Peyer's patch (tissue), 4 donors: ENCODE data around the gene BRAF. TPM values are rescaled to one million over a fixed set of nuclear protein-coding genes. Genes with fewer than 3 reads are reported as not detected.

Experiments used
- DNase-seq, 3 donors: peaks; one replicate each; pipeline ENCODE4 v3.0.0-alpha.2; 2017 to 2019
- H3K27ac ChIP-seq, 4 donors: fragments of 200-600 bp; sonication (generic); one replicate each; pipeline ENCODE4 v1.5.1; 2016 to 2019
- H3K27me3 ChIP-seq, 2 donors: fragments of 200-600 bp; sonication (generic); one replicate each; pipeline ENCODE4 v1.5.1; 2019
- H3K36me3 ChIP-seq, 3 donors: fragments of 200-600 bp; sonication (generic); one replicate each; pipeline ENCODE4 v1.5.1; 2016 to 2019
- H3K4me1 ChIP-seq, 4 donors: fragments of 200-600 bp; sonication (generic); one replicate each; pipeline ENCODE4 v1.5.1; 2016 to 2019
- H3K4me3 ChIP-seq, 4 donors: fragments of 200-600 bp; sonication (generic); 1 replicate in 3 of 4; 2 replicates in 1 of 4; pipeline ENCODE4 v1.5.1; 2016 to 2019; ENCODE audit warnings: mild to moderate bottlenecking in 1 of 4
- H3K9me3 ChIP-seq, 4 donors: fragments of 200-600 bp; sonication (generic); one replicate each; pipeline ENCODE4 v1.5.1; 2016 to 2019; ENCODE audit warnings: mild to moderate bottlenecking in 1 of 4
- POLR2A ChIP-seq, 2 donors: fragments of 450-650 bp; IDR thresholded peaks; one replicate each; pipeline ENCODE4 v1.5.1; 2017; ENCODE audit warnings: antibody characterized with exemption in 2 of 2, mild to moderate bottlenecking in 2 of 2, moderate library complexity in 2 of 2
- total RNA-seq, 4 donors: library from RNA; depleted of rRNA; stranded (reverse); fragments of >200 nt; gene quantifications; one replicate each; pipeline ENCODE4 v1.1.0, GENCODE V29; 2016
- TF ChIP-seq, protein P1 (sequence below), 6 experiments: fragments of 450-650 bp in 4 of 6; fragments of 200-600 bp in 2 of 6; sonication (generic) in 1 of 6; IDR thresholded peaks; one replicate each; pipeline ENCODE4 v1.5.1; 2017 to 2019; ENCODE audit warnings: antibody characterized with exemption in 6 of 6, mild to moderate bottlenecking in 3 of 6, moderate library complexity in 1 of 6

Gene BRAF
- 10 to 100 TPM; 26.3 to 97.4 (median 47.6) TPM for total RNA-seq

DNA sequence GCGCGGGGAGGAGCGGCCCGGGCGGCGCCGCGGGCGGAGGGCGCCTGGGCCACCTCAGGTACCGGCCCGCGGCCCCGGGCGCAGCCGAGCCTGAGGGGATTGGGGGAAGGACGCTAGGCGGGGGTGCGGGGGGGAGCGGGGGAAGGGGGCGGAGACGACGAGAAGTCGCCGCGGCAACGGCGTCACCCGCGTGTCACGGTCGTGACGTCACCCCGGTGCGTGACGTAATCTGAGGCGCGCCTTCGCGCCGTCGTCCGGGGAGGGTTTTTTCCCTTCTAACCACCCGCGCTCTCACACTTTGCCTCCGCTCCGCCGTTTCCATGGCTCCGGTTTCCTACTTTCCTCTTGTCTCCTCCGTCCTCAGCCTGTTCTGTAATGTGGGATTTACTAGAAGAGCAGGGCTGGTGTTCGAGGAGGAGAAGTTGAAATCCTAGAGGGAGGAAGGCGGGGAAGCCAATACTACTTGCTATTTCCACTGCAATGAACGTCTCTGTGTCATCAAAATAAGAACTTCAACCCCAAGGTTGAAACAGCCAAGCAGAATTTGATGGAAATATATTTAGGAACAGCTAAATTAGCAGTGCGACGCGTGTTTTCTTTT is at the start of gene BRAF:
BRAF (minus strand) TSS at position 109 of the 601 bp plus-strand sequence. CDS start 226 bp downstream, outside the sequence.
- TF ChIP-seq, protein P1, sequence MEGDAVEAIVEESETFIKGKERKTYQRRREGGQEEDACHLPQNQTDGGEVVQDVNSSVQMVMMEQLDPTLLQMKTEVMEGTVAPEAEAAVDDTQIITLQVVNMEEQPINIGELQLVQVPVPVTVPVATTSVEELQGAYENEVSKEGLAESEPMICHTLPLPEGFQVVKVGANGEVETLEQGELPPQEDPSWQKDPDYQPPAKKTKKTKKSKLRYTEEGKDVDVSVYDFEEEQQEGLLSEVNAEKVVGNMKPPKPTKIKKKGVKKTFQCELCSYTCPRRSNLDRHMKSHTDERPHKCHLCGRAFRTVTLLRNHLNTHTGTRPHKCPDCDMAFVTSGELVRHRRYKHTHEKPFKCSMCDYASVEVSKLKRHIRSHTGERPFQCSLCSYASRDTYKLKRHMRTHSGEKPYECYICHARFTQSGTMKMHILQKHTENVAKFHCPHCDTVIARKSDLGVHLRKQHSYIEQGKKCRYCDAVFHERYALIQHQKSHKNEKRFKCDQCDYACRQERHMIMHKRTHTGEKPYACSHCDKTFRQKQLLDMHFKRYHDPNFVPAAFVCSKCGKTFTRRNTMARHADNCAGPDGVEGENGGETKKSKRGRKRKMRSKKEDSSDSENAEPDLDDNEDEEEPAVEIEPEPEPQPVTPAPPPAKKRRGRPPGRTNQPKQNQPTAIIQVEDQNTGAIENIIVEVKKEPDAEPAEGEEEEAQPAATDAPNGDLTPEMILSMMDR (IDR thresholded peaks at IDR 0.05) = no peak
- TF ChIP-seq POLR2A (IDR thresholded peaks at IDR 0.05) = peak in 1 of 2 donors; percentile 4

DNA sequence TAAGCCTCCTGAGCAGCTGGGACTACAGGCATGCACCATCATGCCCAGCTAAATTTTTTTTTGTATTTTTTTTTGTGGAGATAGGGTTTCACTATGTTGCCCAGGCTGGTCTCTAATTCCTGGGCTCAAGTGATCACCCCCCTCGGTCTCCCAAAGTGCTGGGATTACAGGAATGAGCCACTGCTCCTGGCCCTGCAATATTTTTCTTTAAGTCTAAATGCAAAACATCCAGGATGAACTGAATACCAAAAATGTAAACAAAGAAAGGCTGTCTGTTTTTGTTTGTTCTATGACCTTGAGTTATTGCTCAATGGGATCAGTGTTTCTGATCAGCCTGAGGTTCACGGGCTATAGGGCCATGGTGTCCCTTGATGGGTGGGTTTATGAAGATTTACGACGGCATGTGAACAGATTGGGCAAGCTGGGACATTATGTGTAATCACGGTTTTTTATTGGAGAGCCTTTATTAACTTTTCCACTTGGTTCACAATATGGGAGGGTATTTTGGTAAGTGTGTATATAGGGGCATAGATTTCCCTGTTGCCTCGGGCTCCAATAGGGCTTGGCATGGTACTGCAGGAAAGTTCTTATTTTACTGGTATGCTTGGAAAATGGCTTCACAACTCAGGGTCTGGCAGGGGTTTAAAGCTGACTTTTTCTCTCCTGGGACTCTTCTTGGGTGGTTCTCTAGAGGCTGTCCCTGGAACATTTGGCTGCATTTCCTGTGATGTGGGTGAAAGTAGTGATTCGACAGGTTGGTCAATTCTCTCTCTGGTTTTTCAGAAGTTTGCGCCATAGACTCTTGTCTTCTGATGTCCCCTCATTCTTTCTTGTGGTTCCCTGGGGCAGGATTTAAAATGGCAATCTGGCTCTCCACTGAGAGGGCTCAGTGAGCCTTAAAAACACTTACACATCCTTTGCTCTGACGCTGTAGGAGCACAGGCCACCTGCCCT is 48.4 kb upstream of the BRAF start:
- no peaks in the 10 kb centered on the region for H3K9me3 ChIP-seq
- TF ChIP-seq, protein P1 (IDR thresholded peaks at IDR 0.05) = no peak
- no peak for TF ChIP-seq POLR2A (IDR thresholded peaks at IDR 0.05)
- H3K27me3 ChIP-seq = no peaks in the 10 kb centered on the region
- no peak overlapping the region for H3K4me3 ChIP-seq
- no peaks in the 10 kb centered on the region for H3K36me3 ChIP-seq
- DNase-seq = no peak
- peaks cover 0 to 6% (median 0%) of the 10 kb centered on the region in 4 donors for H3K4me1 ChIP-seq
- no peak overlapping the region for H3K27ac ChIP-seq

More for the DNA sequence above, at the start of gene BRAF:
- Histone ChIP-seq H3K4me1 (peaks cover 0 to 13% (median 0%) of the 10 kb centered on the region in 4 donors), H3K9me3 (no peaks in the 10 kb centered on the region), H3K4me3 (peak within 1 kb of the TSS; percentile 89 to 99 (median 93)), H3K27ac (peak within 1 kb of the TSS; percentile 92 to 98 (median 97)), H3K27me3 (no peaks in the 10 kb centered on the region), H3K36me3 (no peaks in the 10 kb centered on the region)
- peak; percentile 85 to 96 (median 94) for DNase-seq

DNA sequence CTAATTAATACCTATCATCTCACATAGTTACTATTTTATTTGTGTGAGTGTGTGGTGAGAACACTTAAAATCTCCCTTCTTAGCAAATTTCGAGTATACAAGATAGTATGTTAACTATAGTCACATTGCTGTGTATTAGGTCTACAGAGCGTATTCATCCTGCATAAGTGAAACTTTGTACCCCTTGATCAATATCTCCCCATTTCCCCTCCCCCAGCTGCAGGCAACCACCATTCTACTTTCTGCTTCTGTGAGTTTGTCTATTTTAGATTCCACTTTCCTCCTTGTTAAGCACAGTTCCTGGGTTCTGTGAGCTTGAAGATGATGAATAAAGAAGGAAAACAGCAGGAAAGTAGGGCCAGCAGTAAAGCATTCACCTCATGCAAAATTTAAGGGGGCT is 47.6 kb upstream of the BRAF start:
- Histone ChIP-seq H3K9me3 (no peaks in the 10 kb centered on the region), H3K4me3 (no peak overlapping the region), H3K27me3 (no peaks in the 10 kb centered on the region), H3K36me3 (no peaks in the 10 kb centered on the region), H3K27ac (no peak overlapping the region), H3K4me1 (peaks cover 0 to 6% (median 0%) of the 10 kb centered on the region in 4 donors)
- TF ChIP-seq, protein P1 (IDR thresholded peaks at IDR 0.05) = no peak
- no peak for TF ChIP-seq POLR2A (IDR thresholded peaks at IDR 0.05)
- DNase-seq = no peak

DNA sequence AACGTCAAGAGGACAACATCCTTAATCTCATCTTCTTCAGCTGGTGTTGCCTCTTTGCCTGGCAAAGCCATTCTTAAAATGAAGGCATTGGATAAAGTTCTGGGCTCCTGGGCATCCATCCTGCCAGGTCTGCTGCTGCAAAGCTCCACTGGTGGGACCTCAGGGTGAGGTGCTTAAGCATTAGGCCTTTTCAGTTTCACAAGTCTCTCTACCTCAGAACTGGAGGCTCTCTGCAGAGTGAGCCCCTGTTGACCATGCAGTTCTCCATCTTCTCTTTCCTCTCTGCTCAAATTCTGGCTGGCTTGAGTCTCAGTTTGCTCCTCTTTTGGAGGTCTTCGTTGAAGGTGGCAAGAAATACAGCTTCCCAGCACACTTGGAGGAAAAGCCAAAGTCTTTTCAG is 42.7 kb upstream of the BRAF start:
- no peaks in the 10 kb centered on the region for H3K36me3 ChIP-seq
- no peak overlapping the region for H3K4me3 ChIP-seq
- H3K4me1 ChIP-seq = no peaks in the 10 kb centered on the region
- no peak for DNase-seq
- no peak overlapping the region for H3K27ac ChIP-seq
- no peaks in the 10 kb centered on the region for H3K9me3 ChIP-seq
- TF ChIP-seq, protein P1 (IDR thresholded peaks at IDR 0.05) = no peak
- no peaks in the 10 kb centered on the region for H3K27me3 ChIP-seq

DNA sequence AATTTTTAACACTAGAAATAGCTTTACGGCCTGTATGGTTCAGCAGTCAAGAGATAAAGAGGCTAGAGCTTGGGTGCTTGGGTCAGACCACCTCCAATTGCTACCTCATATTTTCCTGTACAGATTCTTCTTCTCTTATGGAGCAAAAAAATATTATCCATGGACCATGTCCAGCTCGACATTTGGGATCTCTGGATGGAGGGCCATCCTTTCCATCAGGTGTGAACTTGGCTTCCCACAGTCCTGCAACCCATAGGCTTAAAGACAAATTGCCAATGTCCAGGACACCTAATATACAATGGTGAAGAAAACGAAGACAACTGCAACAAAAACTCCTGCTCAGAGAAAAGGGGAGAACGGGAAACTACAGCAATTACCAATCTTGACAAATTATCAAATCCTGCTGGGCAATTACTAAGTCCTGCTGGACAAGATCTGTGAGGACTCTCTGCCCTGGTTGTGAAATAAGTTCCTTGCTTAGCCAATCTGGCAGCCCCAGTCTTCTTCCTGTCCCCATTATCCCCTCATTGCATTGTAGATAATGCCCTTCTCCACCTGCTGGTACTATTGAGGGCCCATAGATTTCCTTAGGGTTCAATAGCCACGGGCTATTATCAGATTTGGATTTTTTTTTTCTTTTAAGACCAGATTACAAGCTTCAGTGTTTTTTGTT is 42.0 kb upstream of the BRAF start:
- Histone ChIP-seq H3K27me3 (no peaks in the 10 kb centered on the region), H3K9me3 (no peaks in the 10 kb centered on the region), H3K4me1 (no peaks in the 10 kb centered on the region), H3K36me3 (no peaks in the 10 kb centered on the region), H3K27ac (no peak overlapping the region), H3K4me3 (no peak overlapping the region)
- TF ChIP-seq POLR2A (IDR thresholded peaks at IDR 0.05) = no peak
- TF ChIP-seq, protein P1 (IDR thresholded peaks at IDR 0.05) = no peak
- no peak for DNase-seq
